ENCODE measurements around the gene HMOX2. TPM values are rescaled to one million over a fixed set of nuclear protein-coding genes. Genes with fewer than 3 reads are reported as not detected.

The HMOX2 gene
- total RNA-seq, 1 experiment from 2014 or later, result 72.6 TPM

DNA sequence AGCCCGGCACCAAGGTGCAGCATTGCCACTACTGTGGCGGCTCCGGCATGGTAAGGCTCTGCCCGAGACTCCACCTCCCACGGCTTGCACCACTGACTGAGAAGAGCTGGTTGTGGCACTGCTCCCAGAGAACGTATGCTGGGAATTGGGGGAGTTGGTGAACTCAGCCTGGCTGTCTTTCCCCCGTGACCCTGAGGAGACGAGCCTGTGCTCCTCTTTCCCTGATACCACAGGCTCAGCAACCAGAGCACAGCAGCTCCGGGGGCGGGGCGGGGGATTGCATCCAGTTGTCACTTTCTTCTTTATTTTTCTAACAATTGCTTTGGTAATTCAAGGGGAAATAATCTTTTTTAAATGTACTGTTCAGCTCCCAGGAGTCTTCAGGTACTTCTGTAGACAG, 33.8 kb upstream of the HMOX2 start:
- CTCF ChIA-PET, result no interaction called here
- H3K27me3 ChIP-seq (ENCODE audit: control insufficient read depth, insufficient read depth, low read length), result no peaks in the 10 kb centered on the region
- no peak for TF ChIP-seq TCF7L2 (IDR thresholded peaks at IDR 0.05; ENCODE audit: low read depth, low read length)
- no peak for TF ChIP-seq POLR2AphosphoS5 (IDR thresholded peaks at IDR 0.05; ENCODE audit: low read depth, low read length)
- no peak for TF ChIP-seq SIN3A (IDR thresholded peaks at IDR 0.05; ENCODE audit: borderline replicate concordance, insufficient read depth, low read depth, low read length)
- TF ChIP-seq, protein P1, sequence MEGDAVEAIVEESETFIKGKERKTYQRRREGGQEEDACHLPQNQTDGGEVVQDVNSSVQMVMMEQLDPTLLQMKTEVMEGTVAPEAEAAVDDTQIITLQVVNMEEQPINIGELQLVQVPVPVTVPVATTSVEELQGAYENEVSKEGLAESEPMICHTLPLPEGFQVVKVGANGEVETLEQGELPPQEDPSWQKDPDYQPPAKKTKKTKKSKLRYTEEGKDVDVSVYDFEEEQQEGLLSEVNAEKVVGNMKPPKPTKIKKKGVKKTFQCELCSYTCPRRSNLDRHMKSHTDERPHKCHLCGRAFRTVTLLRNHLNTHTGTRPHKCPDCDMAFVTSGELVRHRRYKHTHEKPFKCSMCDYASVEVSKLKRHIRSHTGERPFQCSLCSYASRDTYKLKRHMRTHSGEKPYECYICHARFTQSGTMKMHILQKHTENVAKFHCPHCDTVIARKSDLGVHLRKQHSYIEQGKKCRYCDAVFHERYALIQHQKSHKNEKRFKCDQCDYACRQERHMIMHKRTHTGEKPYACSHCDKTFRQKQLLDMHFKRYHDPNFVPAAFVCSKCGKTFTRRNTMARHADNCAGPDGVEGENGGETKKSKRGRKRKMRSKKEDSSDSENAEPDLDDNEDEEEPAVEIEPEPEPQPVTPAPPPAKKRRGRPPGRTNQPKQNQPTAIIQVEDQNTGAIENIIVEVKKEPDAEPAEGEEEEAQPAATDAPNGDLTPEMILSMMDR (IDR thresholded peaks at IDR 0.05), result no peak
- no peak for TF ChIP-seq REST (IDR thresholded peaks at IDR 0.05; ENCODE audit: insufficient read depth in 1 of 2, low read depth in 2 of 2, low read length in 1 of 2)
- no peak for ATAC-seq
- in situ Hi-C loops (cut with HindIII; ENCODE audit: low pct_unique_long_range_greater_than_20kb, low sequenced_read_pairs) (no loop called here), intact Hi-C loops (cut with micrococcal nuclease; ENCODE audit: unreplicated experiment) (no loop called here)
- H3K36me3 ChIP-seq (ENCODE audit: control insufficient read depth, insufficient read depth, low read length), result peaks cover 46% of the 10 kb centered on the region
- DNase-seq (ENCODE audit: low read depth, low spot score), result no peak
- H3K9me3 ChIP-seq (ENCODE audit: control insufficient read depth, insufficient read depth, low read depth, low read length), result no peaks in the 10 kb centered on the region
- no peak overlapping the region for H3K27ac ChIP-seq (ENCODE audit: low read length)
- POLR2A ChIA-PET, result no interaction called here
- H3K4me1 ChIP-seq (ENCODE audit: control insufficient read depth, insufficient read depth, low read length), result no peaks in the 10 kb centered on the region
- no TSS peak for BruUV-seq (replicated peaks)
- no peak overlapping the region for H3K4me3 ChIP-seq (ENCODE audit: low read depth in 2 of 2, low read length in 2 of 2)

DNA sequence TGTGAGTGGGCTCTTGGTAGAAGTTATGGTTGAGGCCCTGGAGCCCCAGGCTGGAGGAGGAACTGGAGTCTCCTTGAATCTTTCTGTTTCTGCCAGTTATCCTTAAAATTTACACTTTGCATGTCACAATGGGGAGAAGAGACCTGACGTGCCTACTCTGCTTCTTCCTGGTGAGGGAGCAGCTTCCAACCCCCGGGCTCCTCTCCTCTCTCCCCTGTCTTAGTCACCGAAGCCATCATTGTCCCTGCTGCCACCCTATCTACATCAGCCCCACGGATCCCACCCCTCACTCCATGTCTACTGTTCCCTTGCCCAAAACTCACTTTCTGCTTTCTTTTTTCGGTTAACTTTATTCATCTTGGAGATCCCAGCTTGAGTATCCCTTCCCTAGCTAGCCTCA, 32.9 kb upstream of the HMOX2 start:
- H3K4me3 ChIP-seq (ENCODE audit: low read depth in 2 of 2, low read length in 2 of 2), result no peak overlapping the region
- POLR2A ChIA-PET, result no interaction called here
- no TSS peak for BruUV-seq (replicated peaks)

More for the DNA sequence above, 32.9 kb upstream of the HMOX2 start:
- no peak for DNase-seq (ENCODE audit: low read depth, low spot score)
- in situ Hi-C loops (cut with HindIII; ENCODE audit: low pct_unique_long_range_greater_than_20kb, low sequenced_read_pairs) (no loop called here), intact Hi-C loops (cut with micrococcal nuclease; ENCODE audit: unreplicated experiment) (no loop called here)
- no peaks in the 10 kb centered on the region for H3K27me3 ChIP-seq (ENCODE audit: control insufficient read depth, insufficient read depth, low read length)
- no peaks in the 10 kb centered on the region for H3K4me1 ChIP-seq (ENCODE audit: control insufficient read depth, insufficient read depth, low read length)
- CTCF ChIA-PET, result no interaction called here
- H3K36me3 ChIP-seq (ENCODE audit: control insufficient read depth, insufficient read depth, low read length), result peaks cover 40% of the 10 kb centered on the region
- H3K27ac ChIP-seq (ENCODE audit: low read length), result no peak overlapping the region
- no peaks in the 10 kb centered on the region for H3K9me3 ChIP-seq (ENCODE audit: control insufficient read depth, insufficient read depth, low read depth, low read length)
- ATAC-seq, result no peak
- TF ChIP-seq, protein P1 (IDR thresholded peaks at IDR 0.05), result no peak
- TF ChIP-seq SIN3A (IDR thresholded peaks at IDR 0.05; ENCODE audit: borderline replicate concordance, insufficient read depth, low read depth, low read length) (no peak), TCF7L2 (IDR thresholded peaks at IDR 0.05; ENCODE audit: low read depth, low read length) (no peak), REST (IDR thresholded peaks at IDR 0.05; ENCODE audit: insufficient read depth in 1 of 2, low read depth in 2 of 2, low read length in 1 of 2) (no peak), POLR2AphosphoS5 (IDR thresholded peaks at IDR 0.05; ENCODE audit: low read depth, low read length) (no peak)

Measured in Panc1 (cell line).